Heart left ventricle (tissue), 13 donors: ENCODE measurements around the gene ANO5.

Source experiments
- POLR2A ChIP-seq, 2 donors: fragments of 450-650 bp; IDR thresholded peaks; one replicate each; pipeline ENCODE4 v1.6.1; 2017; ENCODE audit warnings: antibody characterized with exemption in 2 of 2, mild to moderate bottlenecking in 2 of 2, moderate library complexity in 2 of 2
- TF ChIP-seq, protein P1 (sequence below), 12 donors: fragments of 200-600 bp; sonication (generic) in 4 of 12; IDR thresholded peaks; one replicate each; pipeline versions ENCODE4 v1.5.0 to v1.8.0; 2018 to 2022; ENCODE audit warnings: antibody characterized with exemption in 12 of 12, mild to moderate bottlenecking in 5 of 12
- donor health status: ischemic (EF 13 %, LVEDD 7.1; RV severe dilation, severe dysfunction).
- donor health status: DM: no; HTN: yes; CAD: no.
- donor health status: DM: no; HTN: no; CAD: no.
- donor health status: ischemic (EF 25% LVEDD 6.9; RV normal size, moderate dysfunction).
- donor health status: ischemic (EF 25% LVEDD 5.7; RV mildly dilated, moderate dysfunction).
- donor health status: ischemic (EF 35%, LVEDD 5.7; RV mildly dilated, moderate dysfunction).
- donor health status: nonischemic (EF 11% LVEDD 7.7; RV severe dilation, severe dysfunction).
- donor health status: DM: yes; HTN: yes; CAD: no.
- donor health status: PGD.
- donor health status: ischemic (EF 29% LVEDD 5.4; RV normal size, mild dysfunction).
- donor health status: nonischemic (EF 23%, LVEDD 6.1; RV moderate dilation, normal function).

GRCh38 chr11:22157531-22157930 is 35.4 kb upstream of the ANO5 start:
- TF ChIP-seq, protein P1, sequence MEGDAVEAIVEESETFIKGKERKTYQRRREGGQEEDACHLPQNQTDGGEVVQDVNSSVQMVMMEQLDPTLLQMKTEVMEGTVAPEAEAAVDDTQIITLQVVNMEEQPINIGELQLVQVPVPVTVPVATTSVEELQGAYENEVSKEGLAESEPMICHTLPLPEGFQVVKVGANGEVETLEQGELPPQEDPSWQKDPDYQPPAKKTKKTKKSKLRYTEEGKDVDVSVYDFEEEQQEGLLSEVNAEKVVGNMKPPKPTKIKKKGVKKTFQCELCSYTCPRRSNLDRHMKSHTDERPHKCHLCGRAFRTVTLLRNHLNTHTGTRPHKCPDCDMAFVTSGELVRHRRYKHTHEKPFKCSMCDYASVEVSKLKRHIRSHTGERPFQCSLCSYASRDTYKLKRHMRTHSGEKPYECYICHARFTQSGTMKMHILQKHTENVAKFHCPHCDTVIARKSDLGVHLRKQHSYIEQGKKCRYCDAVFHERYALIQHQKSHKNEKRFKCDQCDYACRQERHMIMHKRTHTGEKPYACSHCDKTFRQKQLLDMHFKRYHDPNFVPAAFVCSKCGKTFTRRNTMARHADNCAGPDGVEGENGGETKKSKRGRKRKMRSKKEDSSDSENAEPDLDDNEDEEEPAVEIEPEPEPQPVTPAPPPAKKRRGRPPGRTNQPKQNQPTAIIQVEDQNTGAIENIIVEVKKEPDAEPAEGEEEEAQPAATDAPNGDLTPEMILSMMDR (IDR thresholded peaks at IDR 0.05), result no peak
- no peak for TF ChIP-seq POLR2A (IDR thresholded peaks at IDR 0.05)
